GM15510 (cell line): Measurements from ENCODE around the gene TECR.

Source experiments
- POLR2A ChIP-seq: IDR thresholded peaks from 3 replicates; pipeline ENCODE4 v1.6.1; 2011; ENCODE audit warnings: borderline replicate concordance; ENCODE audit not compliant: insufficient read length; ENCODE audit errors: extremely low read depth

Gene TECR

DNA sequence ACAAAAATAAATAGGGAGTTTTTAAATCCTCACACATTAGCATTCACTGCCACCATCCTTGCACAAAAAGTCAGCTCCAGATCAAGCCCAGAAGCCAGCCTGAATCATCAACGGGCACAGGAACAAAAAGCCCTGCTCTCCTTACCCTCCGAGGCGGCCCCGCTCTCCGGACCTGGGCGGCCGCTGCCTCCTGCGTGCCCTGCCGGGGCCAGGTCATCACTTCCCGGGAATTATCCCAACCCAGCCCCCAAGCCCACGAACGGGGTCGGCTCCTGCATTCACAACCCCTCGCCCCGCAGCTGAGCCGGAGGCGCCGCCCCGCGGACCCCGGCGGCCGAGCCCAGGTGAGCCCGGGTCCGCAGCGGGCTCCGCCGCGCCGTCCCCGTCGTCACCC is 12.0 kb upstream of the TECR start:
- TF ChIP-seq POLR2A = no peak

GRCh38 chr19:14517840-14518505 is 11.4 kb upstream of the TECR start, which contains the start of gene DNAJB1:
Gene DNAJB1, minus strand, starts transcription at chr19:14518397. Its CDS starts 48 bp downstream, at chr19:14518349.
- peak; percentile 91 for TF ChIP-seq POLR2A

DNA sequence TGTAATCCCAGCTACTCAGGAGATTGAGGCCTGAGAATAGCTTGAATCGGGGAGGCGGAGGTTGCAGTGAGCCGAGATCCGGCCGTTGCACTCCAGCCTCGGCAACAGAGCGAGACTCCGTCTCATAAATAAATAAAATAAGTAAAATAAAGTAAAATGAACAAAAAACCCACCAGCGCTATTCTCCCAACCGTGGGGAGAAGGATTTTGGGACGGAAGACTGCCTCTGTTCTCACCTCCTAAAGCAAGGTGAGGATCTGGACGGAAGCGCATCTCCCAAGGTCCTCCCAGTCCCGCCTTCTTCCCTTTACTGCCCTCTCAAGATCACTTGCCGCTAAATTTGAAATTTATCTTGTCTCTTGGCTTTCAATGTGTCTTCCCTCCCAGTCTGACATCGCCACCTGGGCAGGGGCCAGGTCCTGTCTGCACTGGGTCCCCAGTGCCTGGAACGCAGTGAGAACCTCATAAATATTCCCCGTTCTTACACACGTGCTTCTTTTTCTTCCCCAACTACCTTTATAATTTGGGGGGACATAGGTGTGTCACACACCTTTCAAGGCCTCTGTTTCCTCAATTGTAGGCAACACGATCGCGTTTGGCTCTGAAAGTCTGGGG is 10.0 kb upstream of the TECR start:
- no peak for TF ChIP-seq POLR2A

GRCh38 chr19:14519860-14520407 is 9.5 kb upstream of the TECR start:
- TF ChIP-seq POLR2A = no peak

GRCh38 chr19:14520543-14520942 is 8.9 kb upstream of the TECR start:
- TF ChIP-seq POLR2A = no peak

DNA sequence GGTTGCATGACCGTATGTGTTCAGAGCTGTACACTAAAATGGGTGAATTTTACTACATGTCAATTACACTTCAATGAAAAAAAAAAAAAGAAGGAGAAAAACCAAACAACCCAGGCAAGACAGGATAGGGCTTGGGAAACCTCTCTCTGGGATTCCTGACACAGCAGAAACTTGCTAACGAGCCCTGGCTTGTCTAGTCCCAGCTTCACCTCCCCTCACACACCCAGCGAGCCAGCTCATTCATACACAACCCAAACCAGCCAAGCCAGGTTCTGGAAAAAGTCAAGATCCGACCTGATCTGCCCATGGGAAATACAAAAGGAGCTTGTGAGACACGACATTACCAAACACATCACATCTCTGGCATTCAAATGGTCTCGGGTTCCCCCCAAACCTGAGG is 3.7 kb upstream of the TECR start:
- TF ChIP-seq POLR2A = no peak

GRCh38 chr19:14526423-14526822 is 3.0 kb upstream of the TECR start:
- TF ChIP-seq POLR2A = no peak

DNA sequence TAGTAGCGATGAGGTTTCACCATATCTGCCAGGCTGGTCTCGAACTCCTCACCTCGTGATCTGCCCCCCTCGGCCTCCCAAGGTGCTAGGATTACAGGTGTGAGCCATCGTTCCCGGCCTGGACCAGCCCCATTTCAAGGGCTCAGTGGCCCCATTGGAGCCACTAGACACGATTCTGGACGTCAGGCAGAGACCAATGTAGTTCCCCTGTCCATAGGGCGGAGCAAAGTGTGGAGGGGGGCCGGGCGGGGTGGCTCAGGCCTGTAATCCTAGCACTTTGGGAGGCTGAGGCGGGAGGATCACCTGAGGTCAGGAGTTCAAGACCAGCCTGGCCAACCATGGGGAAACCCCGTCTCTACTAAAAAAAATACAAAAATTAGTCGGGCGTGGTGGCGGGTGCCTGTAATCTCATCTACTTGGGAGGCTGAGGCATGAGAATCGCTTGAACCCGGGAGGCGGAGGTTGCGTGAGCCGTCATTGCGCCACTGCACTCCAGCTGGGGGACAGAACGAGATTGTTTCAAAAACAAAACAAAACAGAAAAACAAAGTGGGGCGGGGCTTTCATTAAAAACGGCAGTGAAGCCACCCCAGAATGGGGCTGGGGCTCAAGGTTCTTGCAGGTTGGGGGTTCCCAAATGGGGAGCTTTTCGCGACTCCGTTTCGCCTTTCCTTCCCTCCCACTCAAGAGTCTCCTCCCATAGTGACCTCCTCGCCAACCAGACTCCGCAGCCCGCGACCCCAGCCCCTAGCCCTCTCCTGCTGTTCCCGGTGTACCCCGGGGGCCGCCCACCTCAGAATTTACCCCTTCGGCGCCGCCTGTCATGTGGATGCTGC is 758 bp upstream of the TECR start:
- TF ChIP-seq POLR2A = no peak

DNA sequence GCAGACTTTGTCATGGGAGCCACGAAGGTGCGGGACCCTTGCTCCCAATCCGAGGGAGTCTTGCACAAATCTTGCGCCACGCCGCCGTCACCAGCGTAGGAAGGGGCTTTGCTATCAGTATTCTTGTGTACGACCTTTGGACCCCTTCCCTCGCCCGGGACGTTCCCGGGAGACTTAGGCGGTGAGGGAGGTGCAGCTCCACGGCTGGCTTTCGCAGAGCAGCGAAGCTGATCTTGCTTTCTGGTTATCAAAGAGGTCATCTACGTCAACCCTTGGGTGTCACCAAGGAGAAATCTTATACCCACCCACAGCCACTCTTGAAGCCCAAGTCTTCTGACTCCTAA is 583 bp downstream of the TECR start:
- no peak for TF ChIP-seq POLR2A

- no peak for TF ChIP-seq POLR2A
Measured at GRCh38 chr19:14530506-14530905, 1.1 kb downstream of the TECR start.

GRCh38 chr19:14533450-14533849 is 4.1 kb downstream of the TECR start:
- no peak for TF ChIP-seq POLR2A

- no peak for TF ChIP-seq POLR2A
Measured at GRCh38 chr19:14536926-14537692, 7.7 kb downstream of the TECR start.

GRCh38 chr19:14540741-14541525 is 11.5 kb downstream of the TECR start:
- no peak for TF ChIP-seq POLR2A
